Muscle of back (tissue), 11 donors: Measurements from ENCODE around the gene MRPL38. TPM values are rescaled to one million over a fixed set of nuclear protein-coding genes. Genes with fewer than 3 reads are reported as not detected.
"Not testable (repeated sequence)": the region's sequence is repeated elsewhere in the genome, so short reads cannot be mapped to it uniquely, and the experiment has no call there.

Experiments
- DNase-seq, 3 donors: peaks; one replicate each; pipeline versions ENCODE4 v3.0.0 to v3.0.0-alpha.2; 2013
- polyA plus RNA-seq, 10 donors: library from polyadenylated mRNA; unstranded; fragments of 120-200 nt; gene quantifications; one replicate each; pipeline ENCODE4 v1.2.1, GENCODE V29; 2013; ENCODE audit not compliant: insufficient read length in 10 of 10

The MRPL38 gene
- polyA plus RNA-seq, 10 donors, result 52.9 to 67.8 (median 63.9) TPM

DNA sequence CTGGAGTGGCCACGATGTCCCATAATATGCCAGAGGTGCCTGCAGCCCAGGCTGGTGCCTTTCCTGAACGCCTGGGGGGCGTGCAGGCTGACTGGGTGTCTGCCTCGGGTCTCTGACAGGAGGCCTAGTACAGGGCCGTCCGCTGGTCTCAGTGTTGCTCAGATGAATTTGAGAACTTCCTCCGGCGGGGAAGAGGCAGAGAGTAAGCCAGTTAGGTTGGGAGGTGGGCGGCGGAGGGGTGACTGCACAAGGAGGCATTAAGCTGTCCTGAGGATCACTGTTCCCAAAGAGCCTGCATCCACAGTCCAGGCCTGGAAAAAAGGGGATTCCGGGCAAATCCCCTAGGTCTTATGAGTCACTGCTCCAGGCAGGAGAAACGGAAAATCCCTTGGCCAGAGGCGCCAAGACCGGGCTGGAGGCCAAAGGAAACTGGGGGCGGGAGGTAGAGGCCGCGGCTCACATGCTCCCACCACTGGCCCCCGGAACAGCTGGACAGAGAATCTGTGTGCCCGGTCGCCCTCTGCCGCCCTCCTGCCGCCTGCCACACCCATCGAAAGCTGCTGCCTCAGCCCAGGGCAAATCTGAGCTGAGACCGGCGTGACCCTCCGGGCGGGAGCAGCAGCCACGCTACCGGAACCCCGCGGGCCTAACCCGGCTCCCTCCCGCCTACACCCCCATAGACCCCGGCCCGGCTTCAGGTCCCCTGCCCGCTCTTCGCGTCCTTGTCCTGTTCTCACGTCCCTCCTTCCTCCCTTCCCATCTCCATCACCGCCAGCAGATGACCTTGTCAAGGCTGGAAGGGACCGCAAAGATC, 27.5 kb downstream of the MRPL38 start:
- DNase-seq, result peak; percentile 92 to 98 (median 97)

GRCh38 chr17:75876190-75876937, 28.3 kb downstream of the MRPL38 start:
- DNase-seq, result peak in 2 of 3 donors; percentile 29 to 50

DNA sequence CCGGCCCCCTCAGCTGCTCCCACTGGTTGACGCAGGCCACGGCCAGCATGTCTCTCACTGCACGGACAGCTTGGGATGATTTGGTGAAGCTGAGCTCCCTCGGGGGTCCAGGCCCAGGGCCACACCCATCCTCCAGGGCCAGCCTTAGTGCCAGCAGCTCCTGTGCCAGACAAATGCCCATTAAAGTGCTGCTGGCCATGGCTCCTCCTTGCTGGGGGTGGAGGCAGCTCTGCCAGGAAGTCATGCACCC, 28.8 kb downstream of the MRPL38 start:
- DNase-seq, result no peak

- no peak for DNase-seq
Measured at GRCh38 chr17:75875182-75875939, 29.3 kb downstream of the MRPL38 start.

GRCh38 chr17:75874323-75875181, 30.1 kb downstream of the MRPL38 start:
- no peak for DNase-seq

DNA sequence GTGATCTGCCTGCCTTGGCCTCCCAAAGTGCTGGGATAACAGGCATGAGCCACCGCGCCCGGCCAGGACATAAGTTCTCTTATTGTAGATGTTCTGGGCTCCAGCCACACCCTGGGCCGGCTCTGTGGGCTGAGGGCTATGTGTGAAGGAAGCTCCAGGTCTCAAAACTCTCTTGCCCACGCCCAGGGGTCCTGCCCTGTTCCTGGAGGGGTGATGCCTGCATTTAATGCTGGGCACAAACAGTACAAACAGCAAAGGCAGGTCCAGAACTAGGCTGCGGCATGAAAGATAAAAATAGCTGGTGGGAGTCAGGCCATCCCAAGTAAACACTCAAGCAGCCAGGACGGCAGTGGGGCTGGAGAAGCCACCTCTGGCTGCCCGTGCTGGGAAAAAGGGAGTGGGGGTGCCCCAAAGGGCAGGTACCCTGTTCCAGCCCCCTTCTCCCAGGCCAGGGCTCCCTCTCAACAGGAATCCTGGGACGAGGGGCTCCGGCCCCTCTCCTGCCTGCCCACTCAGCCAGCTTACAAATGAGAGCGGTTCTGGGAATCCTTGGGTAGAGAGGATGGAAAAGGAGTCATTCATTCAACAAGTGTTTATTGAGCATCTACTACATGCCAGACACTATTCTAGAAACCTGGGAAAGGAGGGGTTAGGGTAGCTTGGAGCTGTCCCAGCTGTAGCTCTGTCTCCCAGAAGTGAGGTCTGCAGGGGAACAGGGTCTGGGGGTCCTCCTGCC, 30.9 kb downstream of the MRPL38 start:
- no peak for DNase-seq

GRCh38 chr17:75872434-75873351, 32.0 kb downstream of the MRPL38 start:
- peak in 1 of 3 donors; percentile 76 for DNase-seq

- DNase-seq, result not testable (repeated sequence)
Measured at GRCh38 chr17:75870228-75870627, 34.5 kb downstream of the MRPL38 start.

DNA sequence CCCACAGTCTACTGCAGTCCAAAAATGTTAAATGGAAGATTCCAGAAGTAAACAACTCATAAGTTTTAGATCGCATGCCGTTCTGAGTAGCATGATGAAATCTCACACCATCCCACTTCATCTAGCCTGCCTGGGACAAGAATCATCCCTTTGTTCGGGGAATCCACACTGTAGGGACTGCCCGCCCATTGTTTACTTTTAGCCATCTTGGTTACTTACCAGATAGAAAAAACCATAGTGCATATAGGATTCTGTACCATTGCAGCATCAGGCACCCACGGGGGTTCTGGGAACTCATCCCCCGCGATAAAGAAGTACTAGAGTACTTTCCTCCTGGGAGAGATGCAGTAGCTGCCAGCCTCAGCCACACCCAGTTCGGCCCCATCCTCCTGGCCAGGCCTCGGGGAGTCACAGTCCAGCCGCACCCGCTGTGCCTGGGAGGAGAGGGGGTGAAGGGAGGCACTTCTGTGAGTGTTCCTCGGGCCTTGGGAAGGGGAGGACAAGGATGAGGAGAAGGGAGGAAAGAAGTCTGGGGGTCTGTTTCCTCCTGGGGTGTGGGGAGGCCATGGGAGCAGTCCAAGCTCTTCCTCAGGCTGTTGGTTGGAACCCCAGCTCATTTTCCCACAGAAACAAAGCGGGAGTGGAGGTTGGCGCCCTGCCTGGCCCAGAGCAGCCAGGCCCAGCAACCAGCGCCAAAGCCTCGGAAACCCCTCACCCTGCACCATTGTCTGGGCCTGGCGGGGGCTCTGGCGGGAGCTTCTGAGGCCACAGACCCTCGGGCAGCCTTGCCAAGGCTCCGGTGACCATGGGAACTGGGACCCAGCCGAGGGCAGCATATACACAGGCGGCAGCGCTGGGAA, 35.2 kb downstream of the MRPL38 start:
- DNase-seq, result peak in 2 of 3 donors; percentile 53 to 89

DNA sequence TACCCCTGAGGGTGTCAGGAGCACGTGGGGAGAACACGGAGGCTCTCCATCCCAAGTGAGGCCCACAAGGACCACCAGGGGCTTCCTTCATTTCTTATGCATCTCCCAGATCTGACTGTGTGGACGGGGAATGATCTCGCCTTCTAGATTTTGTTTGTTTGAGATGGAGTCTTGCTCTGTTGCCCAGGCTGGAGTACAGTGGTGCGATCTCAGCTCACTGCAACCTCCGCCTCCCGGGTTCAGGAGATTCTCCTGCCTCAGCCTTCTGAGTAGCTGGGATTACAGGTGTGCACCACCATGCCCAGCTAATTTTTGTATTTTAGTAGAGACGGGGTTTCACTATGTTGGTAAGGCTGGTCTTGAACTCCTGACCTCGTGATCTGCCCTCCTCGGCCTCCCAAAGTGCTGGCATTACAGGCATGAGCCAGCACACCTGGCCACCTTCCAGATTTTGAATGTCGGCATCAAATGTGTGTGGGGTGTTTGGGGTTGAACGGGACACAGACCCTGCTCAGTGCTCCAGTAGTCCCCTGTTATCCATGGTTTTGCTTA, 35.9 kb downstream of the MRPL38 start:
- not testable (repeated sequence) for DNase-seq

- DNase-seq, result not testable (repeated sequence)
Measured at GRCh38 chr17:75865404-75866188, 39.1 kb downstream of the MRPL38 start.

DNA sequence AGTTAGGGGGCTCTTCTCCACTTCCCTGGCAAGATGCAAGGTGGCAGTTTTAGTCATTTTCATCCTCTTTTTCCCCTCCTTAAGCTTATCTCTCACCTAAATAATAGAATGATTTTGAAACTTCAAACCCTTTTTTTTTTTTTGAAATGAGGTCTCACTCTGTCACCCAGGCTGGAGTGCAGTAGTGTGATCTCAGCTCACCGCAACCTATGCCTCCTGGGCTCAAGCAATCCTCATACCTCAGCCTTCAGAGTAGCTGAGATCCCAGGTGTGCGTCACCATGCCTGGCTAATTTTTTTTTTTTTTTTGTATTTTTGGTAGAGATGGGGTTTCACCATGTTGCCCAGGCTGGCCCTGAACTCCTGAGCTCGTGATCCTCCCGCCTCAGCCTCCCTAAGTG, 39.8 kb downstream of the MRPL38 start:
- DNase-seq, result not testable (repeated sequence)

DNA sequence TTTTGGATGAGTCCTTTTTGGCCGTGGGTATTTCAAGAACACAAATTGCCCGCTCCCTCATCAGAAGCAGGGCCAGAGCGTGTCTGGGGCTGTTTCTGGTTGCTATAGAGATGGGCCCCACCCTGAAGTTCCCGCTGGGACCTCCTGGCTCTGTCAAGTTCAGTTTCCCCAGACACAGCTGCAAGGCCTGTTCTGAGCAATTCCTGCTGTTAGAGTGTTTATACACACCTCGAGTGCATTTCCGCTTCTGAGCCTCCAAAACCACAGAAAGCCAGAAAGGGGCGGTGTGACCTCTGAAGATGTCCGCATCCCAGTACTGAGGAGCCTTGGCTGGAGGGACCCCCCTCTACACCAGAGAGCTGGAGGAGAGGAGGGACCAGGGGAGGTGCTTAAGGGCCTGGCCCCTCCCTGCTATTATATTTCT, 40.2 kb downstream of the MRPL38 start:
- peak in 1 of 3 donors; percentile 89 for DNase-seq

- DNase-seq, result no peak
Measured at GRCh38 chr17:75861927-75862317, 42.8 kb downstream of the MRPL38 start.

DNA sequence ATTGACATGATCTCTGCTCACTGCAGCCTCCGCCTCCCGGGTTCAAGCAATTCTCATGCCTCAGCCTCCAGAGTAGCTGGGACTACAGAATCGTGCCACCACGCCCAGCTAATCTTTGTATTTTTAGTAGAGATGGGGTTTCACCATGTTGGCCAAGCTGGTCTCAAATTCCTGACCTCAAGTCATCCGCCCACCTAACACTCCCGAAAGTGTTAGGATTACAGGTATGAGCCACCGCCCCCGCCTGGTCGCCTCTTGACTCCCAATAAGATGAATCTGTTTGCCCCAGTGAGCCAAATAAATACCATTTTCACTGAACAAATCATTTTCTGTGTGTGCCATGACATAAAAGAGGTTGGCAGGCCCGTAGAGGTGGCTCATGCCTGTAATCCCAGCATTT, 45.3 kb downstream of the MRPL38 start:
- not testable (repeated sequence) for DNase-seq

DNA sequence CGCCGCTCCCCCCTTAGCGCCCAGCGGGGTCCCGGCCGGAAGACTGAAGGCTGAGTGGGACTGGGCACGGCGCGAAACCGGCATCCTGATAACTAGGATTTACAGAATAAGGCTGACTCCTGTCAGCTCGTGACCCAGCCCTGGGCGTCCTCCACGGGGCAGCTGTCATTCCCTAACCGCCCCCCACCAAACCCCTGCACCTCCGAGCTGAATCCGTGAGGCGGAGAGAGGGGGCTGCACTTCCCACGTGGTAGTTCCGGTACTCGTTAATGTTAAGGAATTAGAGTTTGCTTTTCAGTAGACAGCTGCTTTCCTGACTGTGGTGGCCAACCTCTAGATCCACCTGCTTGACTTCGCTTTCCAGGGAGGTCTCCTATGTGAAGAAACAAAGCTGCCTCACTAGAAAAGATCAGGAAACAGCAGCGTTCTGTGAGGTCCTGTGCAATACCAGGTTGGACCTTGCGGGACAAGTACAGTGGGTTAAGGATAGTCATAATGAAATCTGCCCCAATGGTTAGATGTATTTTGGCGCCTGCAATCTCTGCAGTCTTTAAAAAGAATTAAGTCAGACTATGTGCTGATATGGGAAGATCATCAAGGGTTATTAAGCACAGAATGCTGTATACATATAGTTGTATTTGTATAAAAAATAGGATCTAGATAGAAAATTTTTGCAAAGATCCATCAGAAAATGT, 48.5 kb downstream of the MRPL38 start:
- no peak for DNase-seq
